ENCODE measurements around the gene RSAD2.

RSAD2 gene

GRCh38 chr2:6939071-6939470 lies 61.5 kb downstream of the RSAD2 start:
- in situ Hi-C loops (cut with MboI; ENCODE audit: low sequenced_read_pairs, unreplicated experiment): no loop called here
- TF ChIP-seq CTCF (IDR thresholded peaks at IDR 0.05; ENCODE audit: borderline replicate concordance, control extremely low read depth, extremely low read depth, insufficient read depth, missing control alignments): no peak
- no peak for DNase-seq (ENCODE audit: low spot score)

GRCh38 chr2:6940820-6941219 lies 63.2 kb downstream of the RSAD2 start:
- no peak for TF ChIP-seq CTCF (IDR thresholded peaks at IDR 0.05; ENCODE audit: borderline replicate concordance, control extremely low read depth, extremely low read depth, insufficient read depth, missing control alignments)
- in situ Hi-C loops (cut with MboI; ENCODE audit: low sequenced_read_pairs, unreplicated experiment): no loop called here
- no peak for DNase-seq (ENCODE audit: low spot score)

- no peak for TF ChIP-seq CTCF (IDR thresholded peaks at IDR 0.05; ENCODE audit: borderline replicate concordance, control extremely low read depth, extremely low read depth, insufficient read depth, missing control alignments)
- in situ Hi-C loops (cut with MboI; ENCODE audit: low sequenced_read_pairs, unreplicated experiment): no loop called here
- no peak for DNase-seq (ENCODE audit: low spot score)
Observed at GRCh38 chr2:6941299-6942046, 63.9 kb downstream of the RSAD2 start.

- no peak for DNase-seq (ENCODE audit: low spot score)
- no peak for TF ChIP-seq CTCF (IDR thresholded peaks at IDR 0.05; ENCODE audit: borderline replicate concordance, control extremely low read depth, extremely low read depth, insufficient read depth, missing control alignments)
- in situ Hi-C loops (cut with MboI; ENCODE audit: low sequenced_read_pairs, unreplicated experiment): no loop called here
Observed at GRCh38 chr2:6942848-6943247, 65.3 kb downstream of the RSAD2 start.

- in situ Hi-C loops (cut with MboI; ENCODE audit: low sequenced_read_pairs, unreplicated experiment): no loop called here
- DNase-seq (ENCODE audit: low spot score): no peak
- no peak for TF ChIP-seq CTCF (IDR thresholded peaks at IDR 0.05; ENCODE audit: borderline replicate concordance, control extremely low read depth, extremely low read depth, insufficient read depth, missing control alignments)
Observed at GRCh38 chr2:6943523-6943922, 65.9 kb downstream of the RSAD2 start.

GRCh38 chr2:6943971-6944370 lies 66.4 kb downstream of the RSAD2 start:
- no peak for TF ChIP-seq CTCF (IDR thresholded peaks at IDR 0.05; ENCODE audit: borderline replicate concordance, control extremely low read depth, extremely low read depth, insufficient read depth, missing control alignments)
- DNase-seq (ENCODE audit: low spot score): no peak
- in situ Hi-C loops (cut with MboI; ENCODE audit: low sequenced_read_pairs, unreplicated experiment): no loop called here
